ENCODE results near the gene SH3PXD2A.

DNA sequence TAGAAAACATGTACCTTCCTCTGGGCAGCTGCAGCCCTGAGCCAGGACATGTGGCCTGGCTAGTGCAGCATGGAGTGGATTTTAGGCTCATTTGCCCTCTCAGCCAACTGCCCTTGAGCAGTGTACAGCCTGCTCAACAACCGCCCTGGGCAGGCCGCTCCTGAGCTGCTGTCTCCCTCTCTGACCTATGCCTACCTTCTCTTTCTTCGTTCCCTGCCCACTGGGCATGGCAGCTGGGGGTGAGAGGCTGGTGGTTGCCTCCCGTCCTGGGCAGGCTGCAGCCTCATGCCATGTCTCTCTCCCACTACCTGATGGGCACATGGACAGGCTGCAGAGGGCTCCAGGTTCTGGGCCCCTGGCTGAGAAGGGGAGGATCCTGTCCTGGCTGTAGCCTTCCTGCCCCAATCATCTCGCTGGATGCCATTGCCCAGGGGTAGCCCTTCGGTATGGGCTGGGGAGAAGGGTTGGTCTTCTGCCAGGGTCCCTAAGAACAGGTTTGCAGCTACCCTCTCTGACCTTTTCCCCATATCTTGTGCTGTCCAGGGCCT is 264.6 kb downstream of the SH3PXD2A start:
- TF ChIP-seq, protein P1, sequence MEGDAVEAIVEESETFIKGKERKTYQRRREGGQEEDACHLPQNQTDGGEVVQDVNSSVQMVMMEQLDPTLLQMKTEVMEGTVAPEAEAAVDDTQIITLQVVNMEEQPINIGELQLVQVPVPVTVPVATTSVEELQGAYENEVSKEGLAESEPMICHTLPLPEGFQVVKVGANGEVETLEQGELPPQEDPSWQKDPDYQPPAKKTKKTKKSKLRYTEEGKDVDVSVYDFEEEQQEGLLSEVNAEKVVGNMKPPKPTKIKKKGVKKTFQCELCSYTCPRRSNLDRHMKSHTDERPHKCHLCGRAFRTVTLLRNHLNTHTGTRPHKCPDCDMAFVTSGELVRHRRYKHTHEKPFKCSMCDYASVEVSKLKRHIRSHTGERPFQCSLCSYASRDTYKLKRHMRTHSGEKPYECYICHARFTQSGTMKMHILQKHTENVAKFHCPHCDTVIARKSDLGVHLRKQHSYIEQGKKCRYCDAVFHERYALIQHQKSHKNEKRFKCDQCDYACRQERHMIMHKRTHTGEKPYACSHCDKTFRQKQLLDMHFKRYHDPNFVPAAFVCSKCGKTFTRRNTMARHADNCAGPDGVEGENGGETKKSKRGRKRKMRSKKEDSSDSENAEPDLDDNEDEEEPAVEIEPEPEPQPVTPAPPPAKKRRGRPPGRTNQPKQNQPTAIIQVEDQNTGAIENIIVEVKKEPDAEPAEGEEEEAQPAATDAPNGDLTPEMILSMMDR (conservative IDR thresholded peaks at IDR 0.05) = no peak
- TF ChIP-seq ZFX (IDR thresholded peaks at IDR 0.05) = no peak

All from C4-2B (cell line).